Stimulated activated CD8-positive, alpha-beta memory T cell treated with anti-CD3 and anti-CD28 coated beads, Interleukin-2, amount 100 ng/mL, for 48 hours (primary cell): ENCODE data around the gene SCN2B.
A peak's percentile ranks its signal among the peaks of the same experiment; 100 is the strongest.

ENCODE experiments used
- DNase-seq, 2 donors: peaks; one replicate each; pipeline ENCODE4 v3.0.0-alpha.2; 2020; ENCODE audit warnings: low read depth in 2 of 2

The SCN2B gene

DNA sequence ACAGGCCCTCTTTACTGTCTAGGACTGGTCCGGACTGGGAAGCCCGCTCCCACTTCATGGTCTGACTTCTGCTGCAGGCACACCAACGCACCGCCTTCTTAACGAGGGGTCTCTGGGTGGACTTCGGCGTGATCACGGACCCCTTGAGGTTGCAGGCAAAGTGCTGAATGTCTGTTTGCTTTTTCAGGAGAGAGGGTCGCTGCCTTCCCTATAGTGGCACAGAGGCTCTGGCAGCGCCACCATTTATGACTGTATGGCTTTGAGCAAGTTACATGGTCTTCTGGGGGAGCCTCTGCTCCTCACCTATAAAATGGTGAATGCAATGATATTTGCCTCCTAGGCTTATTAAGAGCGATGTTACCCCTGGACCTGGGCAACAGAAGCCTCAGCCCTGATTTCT lies 22.5 kb downstream of the SCN2B start:
- DNase-seq: no peak

DNA sequence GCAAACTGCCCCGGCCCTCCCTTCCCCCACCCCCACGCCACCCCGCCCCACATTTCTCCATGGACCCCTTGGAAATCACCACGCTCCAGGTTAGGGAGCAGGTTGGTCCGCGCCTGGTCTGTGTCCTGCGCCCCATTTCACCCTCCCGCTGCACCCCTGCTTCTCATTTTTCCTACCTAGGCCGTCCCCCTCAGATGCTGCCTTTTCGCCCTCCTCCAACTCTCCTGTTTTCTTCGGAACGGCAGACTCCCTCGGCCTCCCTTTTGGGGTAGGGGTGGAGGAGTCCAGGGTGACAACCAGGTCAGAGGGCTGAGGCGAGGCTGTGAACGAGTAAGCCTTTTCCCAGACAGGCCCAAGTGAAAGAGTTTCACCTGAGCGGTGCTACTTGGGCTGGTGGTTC lies 22.9 kb downstream of the SCN2B start:
- no peak for DNase-seq

GRCh38 chr11:118152552-118153471 lies 23.6 kb downstream of the SCN2B start, which contains the start of gene SCN4B:
TSS of gene SCN4B (minus strand) at chr11:118152823. CDS start at chr11:118152673, 150 bp downstream.
- DNase-seq: no peak

GRCh38 chr11:118152020-118152551 lies 24.4 kb downstream of the SCN2B start:
- no peak for DNase-seq

DNA sequence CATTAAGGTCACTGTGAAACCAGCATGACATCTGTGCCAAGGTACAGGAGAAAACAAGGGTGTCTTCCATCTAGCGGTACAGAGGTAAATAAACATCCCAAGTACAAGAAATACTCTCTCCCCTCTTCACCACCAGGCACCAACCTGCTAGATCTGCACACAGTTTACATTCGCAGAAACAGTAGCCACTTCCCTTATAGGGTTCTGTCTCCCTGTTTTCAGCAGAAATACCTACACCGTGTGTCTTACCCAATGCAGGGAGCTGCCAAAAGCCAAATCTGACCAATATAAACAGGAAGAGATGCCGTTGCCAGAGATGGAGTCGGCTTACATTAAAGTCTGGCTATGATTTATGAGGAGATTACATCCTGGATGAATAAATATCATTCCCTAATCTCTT lies 25.0 kb downstream of the SCN2B start:
- DNase-seq: no peak

DNA sequence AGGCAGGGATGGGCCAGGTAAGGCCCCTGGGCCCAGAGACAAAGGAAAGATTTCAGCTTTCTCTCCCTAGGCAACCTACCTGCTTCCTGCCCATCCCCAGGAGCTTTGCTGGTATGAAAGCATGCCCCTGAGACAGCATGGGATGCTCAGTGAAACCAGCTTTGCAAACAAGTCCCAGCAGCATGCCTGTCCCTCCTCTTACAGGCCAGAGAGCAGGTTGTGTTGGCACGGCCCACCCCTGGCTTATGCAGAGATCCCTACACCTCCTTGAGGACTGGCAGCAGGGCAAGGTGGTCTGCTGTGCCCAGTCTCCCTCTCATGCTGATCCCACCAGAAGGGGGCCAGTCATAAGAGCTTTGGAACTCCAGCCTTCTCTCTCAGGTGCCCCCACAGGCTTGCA lies 26.9 kb downstream of the SCN2B start:
- DNase-seq: no peak

DNA sequence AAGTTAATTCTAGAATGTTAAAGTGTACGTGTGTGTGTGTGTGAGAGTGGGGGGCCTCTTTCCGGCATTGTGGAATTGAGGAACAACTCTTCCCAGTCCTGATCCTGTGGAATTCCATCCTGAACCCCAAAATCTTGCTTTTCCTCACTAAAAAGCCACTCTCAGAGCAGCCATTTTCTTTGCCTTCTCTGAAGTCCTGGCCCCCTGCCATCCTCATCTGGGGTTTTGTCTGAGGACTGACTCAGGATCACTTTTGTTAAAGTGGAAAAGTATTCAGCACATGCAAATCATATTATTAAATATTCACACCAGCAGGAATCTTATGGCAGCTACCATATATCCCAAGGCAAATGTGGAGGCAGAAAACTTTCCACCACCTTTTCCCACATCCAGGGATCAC lies 27.6 kb downstream of the SCN2B start:
- DNase-seq: no peak

GRCh38 chr11:118148240-118148639 lies 28.2 kb downstream of the SCN2B start:
- DNase-seq: no peak

DNA sequence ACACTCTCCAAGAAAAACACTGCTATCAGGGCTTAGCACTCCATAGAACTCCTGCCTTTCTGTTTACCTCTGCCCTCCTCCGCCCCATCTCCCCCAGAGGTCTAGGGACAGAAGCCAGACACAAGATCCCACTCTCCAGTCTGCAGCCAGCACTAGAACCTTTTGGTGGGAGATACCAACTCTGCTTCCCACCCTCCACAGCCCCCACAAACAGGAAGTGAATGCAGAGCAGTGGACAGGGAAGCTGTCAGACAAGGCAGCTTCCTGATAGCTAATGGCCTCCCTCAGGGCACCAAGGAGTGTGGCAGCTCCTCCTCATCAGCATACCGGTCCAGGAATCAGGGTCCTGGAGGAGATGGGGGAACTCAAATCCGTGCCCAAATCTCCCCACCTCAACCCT lies 28.9 kb downstream of the SCN2B start:
- no peak for DNase-seq

GRCh38 chr11:118146554-118146953 lies 29.9 kb downstream of the SCN2B start:
- DNase-seq: no peak

DNA sequence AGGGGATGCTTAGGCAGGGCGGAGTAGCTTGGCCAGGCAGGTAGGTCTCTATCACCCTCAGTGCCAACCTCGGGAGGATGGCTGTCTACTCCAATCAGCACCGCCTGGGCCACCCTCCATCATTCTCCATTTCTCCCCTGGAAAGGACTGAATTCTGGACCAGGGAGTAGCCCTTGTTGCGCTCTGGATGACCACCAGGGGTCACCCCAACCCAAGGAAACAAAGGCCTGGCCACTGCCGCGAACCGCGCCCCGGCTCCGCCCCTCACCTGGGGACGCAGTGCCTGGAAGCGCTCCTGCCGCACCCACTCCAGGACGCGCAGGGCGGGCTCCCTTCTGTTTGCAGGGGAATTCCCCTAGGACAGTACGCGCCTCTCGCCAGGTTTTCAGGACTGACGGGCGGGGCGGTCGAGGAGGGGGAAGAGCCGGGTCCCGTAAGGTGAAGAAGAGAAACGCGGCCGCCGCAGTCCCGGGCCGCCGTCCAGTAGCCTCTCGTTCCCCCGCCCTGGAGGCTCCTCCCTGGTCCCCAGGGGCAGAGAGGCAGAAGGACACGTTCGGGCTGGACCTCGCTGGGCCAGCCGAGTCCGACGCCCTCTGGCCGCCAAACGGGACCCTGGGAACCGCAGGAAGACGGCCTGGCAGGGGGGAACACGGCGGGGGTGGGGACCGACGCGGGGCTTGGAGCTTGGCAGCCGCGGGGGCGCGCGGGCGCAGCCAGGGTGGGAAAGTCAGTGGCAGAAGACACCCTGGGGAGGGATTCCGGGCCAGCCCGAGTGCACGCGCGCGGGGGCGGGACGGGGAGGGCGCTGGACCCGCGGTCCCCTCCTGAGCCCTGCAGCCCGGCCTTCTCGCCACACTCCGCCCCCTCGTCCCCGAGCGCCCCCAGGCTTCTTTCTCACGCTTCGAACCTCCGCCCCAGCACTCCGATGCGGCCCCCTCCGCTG lies 30.9 kb downstream of the SCN2B start:
- peak; percentile 83 to 85 for DNase-seq

- DNase-seq: no peak
Observed at GRCh38 chr11:118144301-118145268, 31.9 kb downstream of the SCN2B start.

DNA sequence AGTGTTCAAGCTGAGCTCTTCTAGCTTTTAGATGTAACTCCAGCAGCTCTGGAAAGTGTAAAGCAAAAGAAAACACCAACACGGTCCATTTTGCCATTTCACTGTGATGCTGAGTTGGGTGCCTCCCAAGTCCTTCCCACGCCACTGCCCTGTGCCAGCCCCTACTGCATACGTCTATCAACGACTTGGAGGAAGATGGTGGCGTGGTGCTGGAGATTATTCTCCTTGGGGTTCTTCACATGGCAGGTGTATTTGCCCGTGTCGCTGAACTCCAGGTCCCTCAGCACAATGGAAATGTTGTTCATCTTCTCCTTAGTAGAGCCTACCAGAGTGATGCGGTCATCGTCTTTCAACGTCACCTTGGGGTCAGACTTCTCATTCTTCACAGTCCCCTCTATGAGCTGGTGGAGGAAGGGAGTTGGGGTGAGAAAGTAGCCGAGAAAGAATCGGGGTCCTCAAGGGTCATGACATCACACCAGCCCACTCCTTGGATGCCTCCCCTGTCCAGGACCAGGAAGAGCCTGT lies 32.7 kb downstream of the SCN2B start:
- DNase-seq: no peak

- DNase-seq: no peak
Observed at GRCh38 chr11:118142809-118143208, 33.6 kb downstream of the SCN2B start.

DNA sequence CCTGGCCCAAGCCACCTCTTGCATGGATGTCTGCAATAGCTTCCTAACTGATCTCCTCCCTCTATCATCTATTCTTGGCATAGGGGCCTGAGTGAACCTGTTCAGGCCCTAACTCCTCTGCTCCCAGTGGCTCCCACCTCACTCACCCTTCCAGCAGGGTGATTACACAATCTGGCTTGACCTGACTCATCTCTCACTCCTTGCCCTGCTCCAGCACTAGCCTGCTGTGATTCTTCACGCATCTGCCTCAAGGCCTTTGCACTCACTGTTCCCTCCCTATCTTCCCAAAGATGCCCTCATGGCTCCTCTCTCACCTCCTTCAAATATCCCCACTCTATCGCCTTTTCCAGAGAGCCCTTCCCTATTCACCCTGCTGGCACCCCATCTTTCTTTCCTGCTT lies 34.4 kb downstream of the SCN2B start:
- no peak for DNase-seq

- DNase-seq: no peak
Observed at GRCh38 chr11:118139578-118139977, 36.9 kb downstream of the SCN2B start.

GRCh38 chr11:118138839-118139420 lies 37.5 kb downstream of the SCN2B start:
- DNase-seq: no peak

- DNase-seq: no peak
Observed at GRCh38 chr11:118136801-118137200, 39.6 kb downstream of the SCN2B start.

DNA sequence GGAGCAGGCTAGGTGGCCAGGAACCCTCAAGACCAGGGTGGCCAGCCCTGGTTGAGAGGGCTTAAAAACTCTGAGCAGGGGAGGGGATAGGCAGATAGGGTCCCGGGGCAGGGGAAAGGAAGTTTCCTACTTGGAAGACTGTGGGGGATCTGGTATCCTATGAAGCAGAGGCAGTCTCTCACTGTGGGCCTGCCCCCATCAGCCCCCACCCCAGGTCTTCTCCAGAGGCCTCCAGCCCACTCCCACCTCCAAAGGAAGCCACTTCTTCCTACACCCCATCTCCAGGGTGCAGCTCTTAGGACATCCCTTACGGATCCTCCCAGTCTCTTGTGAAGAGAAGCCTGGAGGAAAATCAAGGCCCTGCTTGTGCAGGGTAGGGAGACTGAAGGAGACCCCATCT lies 40.1 kb downstream of the SCN2B start:
- no peak for DNase-seq

DNA sequence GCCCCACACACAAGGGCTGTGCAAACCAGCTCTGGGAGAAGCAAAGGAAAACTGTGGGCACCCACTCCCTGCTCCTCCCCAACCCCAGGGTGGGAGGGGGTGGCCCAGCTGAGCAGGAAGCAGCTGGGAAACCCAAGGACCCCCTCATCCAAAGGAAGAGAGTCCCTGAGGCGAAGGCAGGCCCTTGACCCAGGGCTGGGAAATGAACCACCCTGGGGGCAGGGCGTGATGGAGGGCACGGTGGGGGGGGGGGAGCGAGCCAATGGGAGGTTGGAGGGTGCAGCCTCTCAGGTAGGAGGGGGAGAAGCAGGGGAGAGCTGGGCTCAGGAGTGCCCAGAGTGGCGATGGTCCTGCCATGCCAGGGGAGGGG lies 40.7 kb downstream of the SCN2B start:
- DNase-seq: no peak
